Peyer's patch (tissue), 4 donors: Measurements from ENCODE around the gene ZDHHC8. TPM values are rescaled to one million over a fixed set of nuclear protein-coding genes. Genes with fewer than 3 reads are reported as not detected.

Source experiments
- DNase-seq, 3 donors: peaks; one replicate each; pipeline ENCODE4 v3.0.0-alpha.2; 2017 to 2019
- H3K27ac ChIP-seq, 4 donors: fragments of 200-600 bp; sonication (generic); one replicate each; pipeline ENCODE4 v1.5.1; 2016 to 2019
- H3K27me3 ChIP-seq, 2 donors: fragments of 200-600 bp; sonication (generic); one replicate each; pipeline ENCODE4 v1.5.1; 2019
- H3K36me3 ChIP-seq, 3 donors: fragments of 200-600 bp; sonication (generic); one replicate each; pipeline ENCODE4 v1.5.1; 2016 to 2019
- H3K4me1 ChIP-seq, 4 donors: fragments of 200-600 bp; sonication (generic); one replicate each; pipeline ENCODE4 v1.5.1; 2016 to 2019
- H3K4me3 ChIP-seq, 4 donors: fragments of 200-600 bp; sonication (generic); 1 replicate in 3 of 4; 2 replicates in 1 of 4; pipeline ENCODE4 v1.5.1; 2016 to 2019; ENCODE audit warnings: mild to moderate bottlenecking in 1 of 4
- H3K9me3 ChIP-seq, 4 donors: fragments of 200-600 bp; sonication (generic); one replicate each; pipeline ENCODE4 v1.5.1; 2016 to 2019; ENCODE audit warnings: mild to moderate bottlenecking in 1 of 4
- CTCF ChIP-seq, 6 experiments: fragments of 450-650 bp in 4 of 6; fragments of 200-600 bp in 2 of 6; sonication (generic) in 1 of 6; IDR thresholded peaks; one replicate each; pipeline ENCODE4 v1.5.1; 2017 to 2019; ENCODE audit warnings: antibody characterized with exemption in 6 of 6, mild to moderate bottlenecking in 3 of 6, moderate library complexity in 1 of 6
- POLR2A ChIP-seq, 2 donors: fragments of 450-650 bp; IDR thresholded peaks; one replicate each; pipeline ENCODE4 v1.5.1; 2017; ENCODE audit warnings: antibody characterized with exemption in 2 of 2, mild to moderate bottlenecking in 2 of 2, moderate library complexity in 2 of 2
- total RNA-seq, 4 donors: library from RNA; depleted of rRNA; stranded (reverse); fragments of >200 nt; gene quantifications; one replicate each; pipeline ENCODE4 v1.1.0, GENCODE V29; 2016

Gene ZDHHC8
- total RNA-seq, 4 donors from 2014 or later: 4.1 to 37.0 (median 22.6) TPM

DNA sequence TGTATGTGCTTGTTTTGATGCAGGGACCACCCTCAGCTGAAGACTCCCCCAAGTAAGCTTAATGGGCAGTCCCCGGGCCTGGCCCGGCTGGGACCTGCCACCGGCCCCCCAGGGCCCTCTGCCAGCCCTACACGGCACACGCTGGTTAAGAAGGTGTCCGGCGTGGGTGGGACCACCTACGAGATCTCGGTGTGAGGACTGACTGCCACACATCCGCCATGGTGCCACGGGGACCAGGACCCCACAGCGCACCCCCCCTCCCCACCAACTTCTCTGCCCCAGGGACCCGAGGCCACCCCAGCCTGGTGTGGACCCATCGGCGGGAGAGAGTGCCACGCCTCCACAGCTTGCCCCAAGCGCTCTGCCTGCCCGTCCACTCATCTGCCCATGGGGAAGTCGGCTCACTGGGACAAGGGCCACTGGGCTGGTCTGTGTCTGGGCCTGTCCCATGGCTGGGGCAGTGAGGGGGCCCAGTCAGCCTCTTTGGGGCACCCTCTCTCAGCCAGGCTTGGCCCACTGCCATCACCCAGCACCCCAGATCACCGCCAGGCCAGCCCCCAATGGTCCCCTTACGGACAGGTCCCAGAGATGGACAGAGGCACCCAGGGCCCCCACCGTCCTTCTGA is 13.7 kb downstream of the ZDHHC8 start:
- Histone ChIP-seq H3K4me3 (no peak overlapping the region), H3K36me3 (peaks cover 0 to under 1% (median 0%) of the 10 kb centered on the region in 3 donors), H3K4me1 (no peaks in the 10 kb centered on the region), H3K27me3 (no peaks in the 10 kb centered on the region), H3K27ac (no peak overlapping the region), H3K9me3 (no peaks in the 10 kb centered on the region)
- DNase-seq: no peak
- no peak for TF ChIP-seq POLR2A (IDR thresholded peaks at IDR 0.05)
- TF ChIP-seq CTCF (IDR thresholded peaks at IDR 0.05): no peak

DNA sequence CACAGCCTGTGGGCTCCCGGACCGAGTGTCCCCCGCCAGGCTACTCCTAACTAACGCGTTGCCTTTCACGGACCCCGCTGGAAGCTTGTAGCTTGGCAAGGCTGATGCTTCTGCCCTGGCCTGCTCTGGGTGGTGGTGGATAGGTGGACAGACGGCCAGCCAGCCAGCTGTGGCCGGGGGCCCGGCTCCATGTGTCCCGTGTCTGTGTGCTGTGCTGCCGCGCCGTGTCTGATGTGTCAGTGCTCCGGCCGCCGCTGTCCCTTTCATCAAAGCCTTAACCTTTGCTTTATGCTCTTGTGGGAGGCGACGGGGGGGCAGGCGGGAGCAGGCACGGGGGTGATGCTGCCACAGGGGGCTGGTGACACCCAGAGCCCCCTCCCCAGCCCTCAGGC is 14.2 kb downstream of the ZDHHC8 start:
- Histone ChIP-seq H3K27ac (no peak overlapping the region), H3K27me3 (no peaks in the 10 kb centered on the region), H3K4me1 (no peaks in the 10 kb centered on the region), H3K4me3 (no peak overlapping the region), H3K9me3 (no peaks in the 10 kb centered on the region), H3K36me3 (no peaks in the 10 kb centered on the region)
- no peak for DNase-seq
- TF ChIP-seq CTCF (IDR thresholded peaks at IDR 0.05) (no peak), POLR2A (IDR thresholded peaks at IDR 0.05) (no peak)

- TF ChIP-seq POLR2A (IDR thresholded peaks at IDR 0.05) (no peak), CTCF (IDR thresholded peaks at IDR 0.05) (no peak)
- Histone ChIP-seq H3K27ac (no peak overlapping the region), H3K4me3 (no peak overlapping the region), H3K9me3 (no peaks in the 10 kb centered on the region), H3K36me3 (no peaks in the 10 kb centered on the region), H3K27me3 (no peaks in the 10 kb centered on the region), H3K4me1 (no peaks in the 10 kb centered on the region)
- DNase-seq: no peak
Observed at GRCh38 chr22:20146777-20147176, 15.2 kb downstream of the ZDHHC8 start.

DNA sequence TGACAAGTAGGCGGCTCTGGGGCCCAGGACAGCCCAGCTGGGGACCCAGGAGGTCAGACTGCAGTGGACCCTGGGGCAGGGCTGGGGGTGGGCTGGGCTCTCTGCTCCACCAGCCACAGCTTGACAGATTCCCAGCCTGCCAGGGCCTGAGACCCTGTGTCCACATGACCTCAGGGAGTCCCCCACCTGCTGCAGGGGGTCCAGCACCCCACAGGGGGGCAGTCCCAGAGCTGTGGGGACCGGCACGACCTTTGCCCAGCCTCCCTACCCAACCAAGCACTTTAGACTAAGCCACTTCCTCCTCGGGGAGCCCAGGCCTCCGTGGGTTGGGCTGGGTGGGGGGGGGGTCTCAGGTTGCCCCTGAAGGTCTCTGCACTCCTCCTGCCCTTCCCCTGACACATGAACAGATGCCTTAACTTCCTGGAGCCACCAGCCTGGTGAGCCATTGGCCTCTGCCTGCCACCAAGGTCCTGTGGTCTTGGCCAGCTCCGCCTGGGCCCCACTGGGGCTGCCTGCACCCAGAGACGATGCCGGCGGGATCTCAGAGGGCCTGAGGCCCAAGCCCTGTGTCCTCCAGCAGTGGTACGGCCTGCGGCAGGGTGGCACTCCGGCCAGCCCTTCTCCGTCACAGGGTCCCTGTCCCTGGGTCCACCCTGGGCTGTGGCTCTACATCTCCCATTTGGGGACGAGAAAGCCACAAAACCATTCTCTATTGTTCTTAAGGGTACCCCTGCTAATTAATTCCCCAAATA is 15.8 kb downstream of the ZDHHC8 start:
- no peak for DNase-seq
- Histone ChIP-seq H3K4me3 (no peak overlapping the region), H3K4me1 (no peaks in the 10 kb centered on the region), H3K27me3 (no peaks in the 10 kb centered on the region), H3K36me3 (no peaks in the 10 kb centered on the region), H3K27ac (no peak overlapping the region), H3K9me3 (no peaks in the 10 kb centered on the region)
- TF ChIP-seq CTCF (IDR thresholded peaks at IDR 0.05): no peak
- TF ChIP-seq POLR2A (IDR thresholded peaks at IDR 0.05): no peak

DNA sequence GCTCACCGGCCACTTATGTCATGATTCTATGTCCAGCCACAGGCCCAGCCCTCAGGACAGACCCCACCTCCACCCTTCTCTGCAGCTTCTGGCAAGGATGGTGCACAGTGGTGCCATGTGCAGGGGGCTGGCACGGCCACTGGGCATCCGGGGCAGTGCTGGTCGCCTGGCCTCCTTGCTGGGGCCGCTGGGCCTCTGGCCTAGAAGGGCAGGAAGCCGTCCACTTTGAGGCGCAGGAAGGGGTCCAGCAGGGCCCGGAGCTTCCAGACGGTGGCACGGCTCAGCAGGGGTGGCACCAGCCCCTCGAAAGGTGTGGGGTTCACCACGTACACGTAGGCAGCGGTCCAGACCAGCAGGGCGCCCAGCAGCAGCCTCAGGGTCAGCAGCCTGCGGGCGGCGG is 16.8 kb downstream of the ZDHHC8 start:
- H3K36me3 ChIP-seq: no peaks in the 10 kb centered on the region
- no peaks in the 10 kb centered on the region for H3K9me3 ChIP-seq
- TF ChIP-seq CTCF (IDR thresholded peaks at IDR 0.05) (no peak), POLR2A (IDR thresholded peaks at IDR 0.05) (no peak)

More for the DNA sequence above, 16.8 kb downstream of the ZDHHC8 start:
- Histone ChIP-seq H3K4me1 (no peaks in the 10 kb centered on the region), H3K4me3 (no peak overlapping the region), H3K27me3 (no peaks in the 10 kb centered on the region), H3K27ac (no peak overlapping the region)
- no peak for DNase-seq
